Renal cortex interstitium (tissue), 11 donors: ENCODE data around the gene KCNJ2. TPM values are rescaled to one million over a fixed set of nuclear protein-coding genes. Genes with fewer than 3 reads are reported as not detected.

ENCODE experiments used
- DNase-seq, 11 donors: peaks; one replicate each; pipeline ENCODE4 v3.0.0-alpha.2; 2013; ENCODE audit warnings: low read depth in 9 of 11, low spot score in 4 of 11; ENCODE audit errors: extremely low read depth in 1 of 11
- polyA plus RNA-seq, 3 donors: library from polyadenylated mRNA; unstranded; fragments of 120-200 nt; gene quantifications; one replicate each; pipeline ENCODE4 v1.2.1, GENCODE V29; 2013; ENCODE audit not compliant: insufficient read length in 3 of 3

Gene KCNJ2
- polyA plus RNA-seq, 3 donors: 2.4 to 3.1 (median 2.8) TPM

GRCh38 chr17:70144260-70144846 is 25.0 kb upstream of the KCNJ2 start:
- DNase-seq: peak in 1 of 11 donors; percentile 28

- DNase-seq: no peak
Measured at GRCh38 chr17:70153210-70153609, 16.1 kb upstream of the KCNJ2 start.

- no peak for DNase-seq
Measured at GRCh38 chr17:70157151-70157550, 12.2 kb upstream of the KCNJ2 start.

- DNase-seq: no peak
Measured at GRCh38 chr17:70158180-70158579, 11.2 kb upstream of the KCNJ2 start.

- DNase-seq: no peak
Measured at GRCh38 chr17:70158591-70158990, 10.7 kb upstream of the KCNJ2 start.

- DNase-seq: no peak
Measured at GRCh38 chr17:70159980-70160379, 9.4 kb upstream of the KCNJ2 start.

GRCh38 chr17:70161519-70161918 is 7.8 kb upstream of the KCNJ2 start:
- DNase-seq: no peak

GRCh38 chr17:70165383-70165782 is 3.9 kb upstream of the KCNJ2 start:
- no peak for DNase-seq

- DNase-seq: no peak
Measured at GRCh38 chr17:70166615-70167014, 2.7 kb upstream of the KCNJ2 start.

GRCh38 chr17:70168044-70168976 is 1.0 kb upstream of the KCNJ2 start:
- DNase-seq: peak in 10 of 11 donors; percentile 40 to 69 (median 54)

GRCh38 chr17:70169709-70170597 is 621 bp downstream of the KCNJ2 start:
- DNase-seq: peak in 5 of 11 donors; percentile 4 to 39 (median 8)

- DNase-seq: no peak
Measured at GRCh38 chr17:70171159-70171558, 1.8 kb downstream of the KCNJ2 start.

GRCh38 chr17:70172449-70172848 is 3.1 kb downstream of the KCNJ2 start:
- DNase-seq: no peak

GRCh38 chr17:70172923-70173322 is 3.6 kb downstream of the KCNJ2 start:
- no peak for DNase-seq

GRCh38 chr17:70173681-70174080 is 4.3 kb downstream of the KCNJ2 start:
- DNase-seq: no peak

- no peak for DNase-seq
Measured at GRCh38 chr17:70181376-70181775, 12.0 kb downstream of the KCNJ2 start.

GRCh38 chr17:70181866-70182265 is 12.5 kb downstream of the KCNJ2 start:
- DNase-seq: no peak

GRCh38 chr17:70183508-70183907 is 14.2 kb downstream of the KCNJ2 start:
- no peak for DNase-seq

- DNase-seq: no peak
Measured at GRCh38 chr17:70184207-70184606, 14.9 kb downstream of the KCNJ2 start.

- DNase-seq: no peak
Measured at GRCh38 chr17:70184770-70185169, 15.4 kb downstream of the KCNJ2 start.
